ENCODE results near the gene BMP3.

GRCh38 chr4:81085979-81086378 lies 55.5 kb downstream of the BMP3 start:
- TF ChIP-seq CTCF (IDR thresholded peaks at IDR 0.05) (no peak), POLR2AphosphoS5 (IDR thresholded peaks at IDR 0.05; ENCODE audit: insufficient read depth in 1 of 2, low read depth in 1 of 2) (no peak), POLR2A (IDR thresholded peaks at IDR 0.05) (no peak)
